ENCODE data around the gene MORN1. TPM values are rescaled to one million over a fixed set of nuclear protein-coding genes. Genes with fewer than 3 reads are reported as not detected.
A peak's percentile ranks its signal among the peaks of the same experiment; 100 is the strongest.

Gene MORN1
- total and polyA plus RNA-seq, 9 of the 15 experiments (the other 6 are each of a cell fraction or from before 2014, with no cell fraction given) = 0.24 to 9.3 (median 4.2) TPM

GRCh38 chr1:2382621-2383361, 8.6 kb downstream of the MORN1 start (continued):
- TF ChIP-seq TFAP4 (CRISPR knock-in tag; IDR thresholded peaks at IDR 0.05; ENCODE audit: borderline replicate concordance) = peak; percentile 51; the same call in 1 of the 2 replicates
- no peak for TF ChIP-seq PRMT5 (CRISPR knock-in tag; IDR thresholded peaks at IDR 0.05)
- TF ChIP-seq HIVEP1 (CRISPR knock-in tag; IDR thresholded peaks at IDR 0.05) = no peak
- peak in 1 of 2 experiments; percentile 30; a peak in 1 of 4 replicates for TF ChIP-seq RAD21 (CRISPR knock-in tag; conservative IDR thresholded peaks at IDR 0.05 in 1 of 2, IDR thresholded peaks at IDR 0.05 in 1 of 2)
- TF ChIP-seq, protein P1, sequence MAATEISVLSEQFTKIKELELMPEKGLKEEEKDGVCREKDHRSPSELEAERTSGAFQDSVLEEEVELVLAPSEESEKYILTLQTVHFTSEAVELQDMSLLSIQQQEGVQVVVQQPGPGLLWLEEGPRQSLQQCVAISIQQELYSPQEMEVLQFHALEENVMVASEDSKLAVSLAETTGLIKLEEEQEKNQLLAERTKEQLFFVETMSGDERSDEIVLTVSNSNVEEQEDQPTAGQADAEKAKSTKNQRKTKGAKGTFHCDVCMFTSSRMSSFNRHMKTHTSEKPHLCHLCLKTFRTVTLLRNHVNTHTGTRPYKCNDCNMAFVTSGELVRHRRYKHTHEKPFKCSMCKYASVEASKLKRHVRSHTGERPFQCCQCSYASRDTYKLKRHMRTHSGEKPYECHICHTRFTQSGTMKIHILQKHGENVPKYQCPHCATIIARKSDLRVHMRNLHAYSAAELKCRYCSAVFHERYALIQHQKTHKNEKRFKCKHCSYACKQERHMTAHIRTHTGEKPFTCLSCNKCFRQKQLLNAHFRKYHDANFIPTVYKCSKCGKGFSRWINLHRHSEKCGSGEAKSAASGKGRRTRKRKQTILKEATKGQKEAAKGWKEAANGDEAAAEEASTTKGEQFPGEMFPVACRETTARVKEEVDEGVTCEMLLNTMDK (IDR thresholded peaks at IDR 0.05; ENCODE audit: borderline replicate concordance, insufficient read depth, low read depth, low read length, poor library complexity, severe bottlenecking) = peak; percentile 15
- TF ChIP-seq ZNF655 (CRISPR knock-in tag; IDR thresholded peaks at IDR 0.05) = no peak
- TF ChIP-seq, protein P2, sequence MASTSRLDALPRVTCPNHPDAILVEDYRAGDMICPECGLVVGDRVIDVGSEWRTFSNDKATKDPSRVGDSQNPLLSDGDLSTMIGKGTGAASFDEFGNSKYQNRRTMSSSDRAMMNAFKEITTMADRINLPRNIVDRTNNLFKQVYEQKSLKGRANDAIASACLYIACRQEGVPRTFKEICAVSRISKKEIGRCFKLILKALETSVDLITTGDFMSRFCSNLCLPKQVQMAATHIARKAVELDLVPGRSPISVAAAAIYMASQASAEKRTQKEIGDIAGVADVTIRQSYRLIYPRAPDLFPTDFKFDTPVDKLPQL (IDR thresholded peaks at IDR 0.05; ENCODE audit: extremely low read depth, insufficient read length) = no peak
- no peak for TF ChIP-seq ATF2 (CRISPR knock-in tag; IDR thresholded peaks at IDR 0.05)
- TF ChIP-seq MYNN (IDR thresholded peaks at IDR 0.05) = 0 out of 2 replicates have a peak, but pooled peaks have one; percentile 24
- no peak for TF ChIP-seq MYNN (CRISPR knock-in tag; IDR thresholded peaks at IDR 0.05)
- TF ChIP-seq POLR3A (IDR thresholded peaks at IDR 0.05; ENCODE audit: borderline replicate concordance, extremely low read depth, insufficient read depth, insufficient read length) = no peak
- TF ChIP-seq HDAC6 (IDR thresholded peaks at IDR 0.05; ENCODE audit: low read depth, low read length) = no peak
- no peak for TF ChIP-seq HNRNPL (IDR thresholded peaks at IDR 0.05; ENCODE audit: low read depth, low read length)
- TF ChIP-seq CXXC5 (CRISPR knock-in tag; IDR thresholded peaks at IDR 0.05) = no peak
- TF ChIP-seq ELF2 (CRISPR knock-in tag; IDR thresholded peaks at IDR 0.05) = no peak
- TF ChIP-seq U2AF1 (optimal IDR thresholded peaks at IDR 0.05; ENCODE audit: low read depth, low read length) = no peak
- TF ChIP-seq BRCA1 (IDR thresholded peaks at IDR 0.05) = no peak
- TF ChIP-seq BRCA1 (CRISPR knock-in tag; IDR thresholded peaks at IDR 0.05) = no peak

Data from K562 (cell line).